GM21737 (cell line): ENCODE results near the gene DOCK4.

Experiments used
- ATAC-seq: cut with Tn5 transposase; IDR thresholded peaks from one replicate; pipeline ENCODE4 v1.9.1; 2021; ENCODE audit warnings: mild to moderate bottlenecking, moderate library complexity; ENCODE audit not compliant: unreplicated experiment

The DOCK4 gene

DNA sequence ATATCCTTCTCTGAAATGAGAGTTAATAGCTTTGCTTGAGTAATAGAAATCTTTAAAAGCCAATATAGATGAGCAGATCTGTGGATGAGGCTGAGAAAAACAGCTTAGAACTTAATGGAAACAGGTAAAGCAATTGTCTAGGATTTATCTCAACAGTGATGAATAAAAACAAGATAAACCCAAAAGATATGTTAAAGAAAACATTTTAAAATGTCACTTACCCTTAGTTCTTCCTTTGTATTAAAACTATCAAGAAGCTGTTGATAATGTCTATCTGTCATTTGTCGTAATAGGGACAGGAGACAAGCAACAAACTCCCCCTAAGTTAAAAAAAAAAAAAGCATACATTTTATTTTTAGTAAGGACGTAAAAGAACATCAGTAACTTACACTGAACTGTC lies 371.8 kb downstream of the DOCK4 start:
- no peak for ATAC-seq

DNA sequence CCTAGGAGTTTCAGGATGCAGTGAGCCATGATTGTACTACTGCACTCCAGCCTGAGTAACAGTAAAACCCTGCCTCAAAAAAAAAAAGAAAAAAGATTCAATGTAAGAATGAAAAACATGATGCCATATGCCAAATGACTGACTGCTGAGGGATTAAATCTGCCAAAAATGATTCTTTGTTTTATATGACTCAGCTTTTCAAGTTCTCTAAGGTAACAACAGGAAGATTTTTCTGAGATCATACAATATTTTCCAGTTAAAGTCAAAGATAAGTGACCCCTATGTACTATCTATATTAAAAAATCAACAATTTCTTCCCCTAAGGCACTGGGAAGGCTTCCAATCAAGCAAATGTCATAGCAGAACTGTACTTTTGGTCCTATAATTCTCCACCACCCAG lies 372.7 kb downstream of the DOCK4 start:
- ATAC-seq, result no peak

DNA sequence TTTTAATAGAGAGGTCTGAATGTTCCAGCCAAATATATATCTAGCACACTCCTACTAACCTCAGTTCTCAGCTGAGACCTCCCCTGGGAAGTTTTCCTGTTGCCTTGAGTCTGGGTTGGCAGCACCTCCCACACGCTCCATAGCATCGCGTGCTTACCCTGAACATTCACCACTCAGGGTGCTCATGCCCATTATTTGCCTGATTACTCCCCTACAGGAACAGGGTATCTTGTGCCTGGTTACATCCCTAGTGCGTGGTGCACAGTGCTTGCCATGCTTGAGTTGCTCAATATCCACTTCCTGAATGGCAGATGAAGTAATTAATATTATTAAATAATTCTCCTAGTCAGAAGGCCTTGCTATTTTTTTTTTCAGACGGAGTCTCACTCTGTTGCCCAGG lies 374.0 kb downstream of the DOCK4 start:
- no peak for ATAC-seq

DNA sequence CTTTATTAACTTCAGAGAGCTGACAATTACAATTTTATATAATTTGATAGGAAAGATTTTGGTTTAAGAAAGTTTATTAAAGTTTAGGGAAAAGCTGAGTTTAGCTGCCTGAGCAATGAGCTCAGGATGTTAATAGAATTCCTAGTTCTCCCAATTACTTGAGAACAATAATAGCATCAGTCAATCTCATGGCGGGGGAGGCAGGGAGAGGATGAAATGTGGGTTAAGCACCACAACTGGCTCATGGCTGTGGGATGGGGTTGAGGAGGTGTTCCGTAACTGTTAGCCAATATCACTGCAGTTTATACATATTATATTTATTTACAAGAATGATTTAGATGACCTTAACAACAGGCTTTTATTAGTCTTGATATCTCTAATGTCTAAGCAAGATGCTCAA lies 377.0 kb downstream of the DOCK4 start:
- no peak for ATAC-seq

DNA sequence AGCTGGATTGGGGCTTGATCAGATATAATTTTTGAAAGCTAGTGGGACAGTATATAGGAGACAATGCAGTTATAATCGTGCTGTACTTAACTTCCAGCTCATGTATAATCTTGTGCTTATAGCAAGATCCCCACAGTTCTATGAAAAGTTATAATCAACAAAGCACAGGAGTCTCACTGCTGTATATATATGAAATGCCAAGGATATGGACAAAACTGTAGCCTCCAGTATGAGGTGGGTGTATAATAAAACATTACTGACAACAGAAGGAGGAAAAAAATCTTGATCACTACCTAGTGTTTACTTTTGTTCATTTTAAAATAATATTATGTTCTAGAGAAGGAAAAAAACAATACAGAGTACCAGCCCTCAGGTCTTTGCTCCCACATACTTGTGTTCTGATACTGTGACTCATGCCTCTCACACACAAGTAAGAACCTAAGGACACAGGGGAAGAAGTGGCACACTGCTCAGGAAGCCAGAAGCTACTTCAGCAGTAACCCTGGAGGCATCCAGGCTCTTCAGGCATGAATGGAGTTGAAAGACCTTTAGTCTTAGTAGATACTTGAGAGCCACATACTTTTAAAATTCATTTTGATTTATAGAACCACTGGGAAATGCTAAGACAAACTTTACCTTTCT lies 378.2 kb downstream of the DOCK4 start:
- ATAC-seq, result no peak

DNA sequence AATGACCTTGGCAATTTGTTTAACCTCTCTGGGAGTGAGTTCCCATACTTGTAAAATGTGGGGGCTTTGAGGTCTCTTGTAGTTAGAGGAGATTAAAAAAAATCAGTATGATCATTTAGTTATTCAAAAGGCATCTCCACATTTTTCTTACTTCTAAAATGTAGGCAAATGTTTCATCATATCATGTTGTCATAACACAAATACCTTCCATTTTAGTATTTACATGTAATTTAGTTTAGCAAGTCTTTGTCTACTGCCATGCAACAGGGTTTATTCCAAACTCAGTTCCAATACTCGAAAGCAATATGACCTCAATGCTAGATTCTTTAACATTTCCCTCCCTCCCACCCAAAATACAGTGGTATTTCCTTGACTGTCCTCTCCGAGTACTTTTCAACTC lies 381.2 kb downstream of the DOCK4 start:
- ATAC-seq, result no peak

DNA sequence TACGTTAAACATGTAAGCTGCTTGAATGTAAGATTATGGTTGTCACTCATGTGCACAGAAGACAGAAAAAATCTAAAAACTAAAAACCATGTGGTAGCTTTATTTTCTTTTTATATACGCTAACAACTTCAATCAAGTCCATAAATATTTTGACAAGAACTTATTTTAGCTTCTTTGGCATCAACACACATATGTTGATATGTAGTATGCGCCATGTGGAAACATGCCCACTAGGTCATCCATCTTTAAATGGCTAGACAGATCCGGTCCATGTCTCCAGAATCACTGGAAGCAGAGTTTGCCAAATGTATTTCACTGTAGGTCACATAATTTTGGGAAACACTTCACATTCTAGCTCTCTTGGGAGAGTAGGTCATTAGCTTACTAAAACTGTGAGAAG lies 382.4 kb downstream of the DOCK4 start:
- no peak for ATAC-seq

DNA sequence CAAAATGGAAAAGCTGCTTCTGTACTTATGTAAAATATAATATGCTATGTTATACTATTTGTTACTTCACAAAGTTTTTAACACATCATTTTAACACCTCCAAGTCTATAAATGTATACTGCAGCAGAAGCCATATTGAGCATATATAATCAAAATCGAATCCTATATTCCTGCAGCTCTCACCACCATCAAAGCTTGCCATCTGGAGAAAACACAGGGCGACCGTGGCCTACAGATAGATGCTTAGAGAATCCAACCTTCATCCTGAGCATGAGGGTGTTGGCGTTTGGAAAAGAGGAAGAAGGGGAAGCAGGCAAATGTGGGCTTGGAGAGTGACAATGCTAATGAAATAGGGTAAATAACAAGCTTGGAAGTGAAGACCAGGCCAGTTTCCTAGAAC lies 385.2 kb downstream of the DOCK4 start:
- ATAC-seq, result no peak

DNA sequence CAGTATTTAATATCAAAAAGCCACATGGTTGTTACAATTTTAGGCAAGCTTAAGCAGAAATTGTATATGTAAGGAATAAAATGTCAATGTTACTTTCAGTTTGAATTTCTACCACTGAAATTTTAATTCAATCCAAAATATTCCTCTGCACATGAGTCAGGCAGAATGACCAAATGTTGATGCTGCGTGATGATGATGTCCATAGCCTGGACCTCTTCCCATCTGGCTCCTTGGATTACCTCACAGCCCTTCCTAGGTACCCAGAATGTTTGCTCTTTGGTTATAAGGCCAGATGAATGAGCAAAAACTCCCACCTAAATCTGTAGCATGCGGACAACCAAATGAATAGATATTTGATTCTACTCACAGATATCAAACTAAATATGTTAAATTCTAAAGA lies 385.6 kb downstream of the DOCK4 start:
- no peak for ATAC-seq

DNA sequence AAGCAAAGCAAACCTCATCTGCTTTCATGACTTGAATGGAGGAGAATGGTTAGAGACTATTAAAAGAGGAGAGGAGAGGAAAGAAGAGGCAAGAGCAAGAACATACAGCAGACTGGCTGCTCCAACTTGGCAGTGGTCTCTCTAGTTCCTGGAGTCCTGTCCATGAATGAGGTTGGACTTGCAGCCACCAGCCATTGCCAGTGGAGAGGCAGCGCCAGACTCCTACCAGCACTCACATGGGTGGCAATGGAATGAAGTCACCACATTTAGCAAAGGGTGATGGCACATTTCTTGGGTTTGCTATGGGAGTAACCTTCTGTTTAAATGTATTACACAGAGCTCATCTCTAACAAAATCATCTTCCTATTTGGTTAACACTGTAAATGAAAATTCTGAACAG lies 386.1 kb downstream of the DOCK4 start:
- ATAC-seq, result no peak

DNA sequence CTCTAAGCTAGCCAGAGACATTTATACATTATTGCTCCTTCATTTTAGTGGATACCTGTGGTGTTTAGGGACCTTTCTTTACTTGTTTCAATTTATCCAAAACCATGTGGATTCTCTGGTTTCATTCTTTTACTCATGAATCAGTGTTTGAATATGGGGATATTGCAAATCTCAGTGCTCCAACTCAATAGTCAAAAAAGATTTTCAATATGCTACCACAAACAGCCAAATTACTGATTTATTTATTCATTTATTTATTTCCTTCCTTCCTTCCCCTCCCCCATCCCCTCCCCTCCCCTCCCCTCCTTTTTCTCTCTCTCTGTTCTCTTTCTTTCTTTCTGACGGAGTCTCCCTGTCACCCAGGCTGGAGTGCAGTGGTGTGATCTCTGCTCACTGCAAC lies 390.8 kb downstream of the DOCK4 start:
- no peak for ATAC-seq

DNA sequence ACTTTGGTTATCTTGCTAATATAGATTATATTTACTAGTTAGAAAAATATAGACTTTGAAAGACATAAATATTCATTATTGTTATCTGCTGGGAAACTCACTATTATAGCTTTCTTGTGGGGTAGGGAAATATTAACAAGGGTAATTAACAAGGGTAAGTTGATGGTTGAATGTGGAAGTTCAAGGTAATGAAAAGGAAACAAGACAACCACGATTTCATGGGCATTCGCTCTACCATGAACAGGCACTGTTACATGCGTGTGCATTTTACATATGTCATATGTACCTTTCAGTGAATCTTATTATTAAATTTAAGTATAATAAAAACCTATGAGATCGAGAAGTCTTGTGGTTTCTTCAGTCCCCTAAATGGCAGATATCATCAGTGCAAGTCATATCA lies 392.9 kb downstream of the DOCK4 start:
- no peak for ATAC-seq

DNA sequence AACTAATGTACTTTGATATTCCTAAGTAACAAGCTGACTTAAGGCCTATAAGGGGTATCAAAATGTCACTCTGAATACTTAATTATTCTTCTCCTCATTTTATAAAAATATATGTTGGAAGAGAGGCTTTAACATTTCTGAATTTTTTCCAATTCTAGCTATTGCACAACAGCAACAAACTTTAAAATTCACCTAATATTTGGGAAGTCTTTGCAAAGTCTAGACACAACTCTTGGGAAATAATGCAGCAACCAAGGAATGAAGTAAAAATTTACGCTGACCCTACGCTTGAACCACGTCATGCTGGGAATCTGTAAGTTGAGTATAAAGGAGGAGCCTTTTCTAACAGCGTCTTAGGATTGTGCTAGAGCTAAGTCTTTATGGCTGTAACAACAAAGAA lies 400.0 kb downstream of the DOCK4 start:
- no peak for ATAC-seq

DNA sequence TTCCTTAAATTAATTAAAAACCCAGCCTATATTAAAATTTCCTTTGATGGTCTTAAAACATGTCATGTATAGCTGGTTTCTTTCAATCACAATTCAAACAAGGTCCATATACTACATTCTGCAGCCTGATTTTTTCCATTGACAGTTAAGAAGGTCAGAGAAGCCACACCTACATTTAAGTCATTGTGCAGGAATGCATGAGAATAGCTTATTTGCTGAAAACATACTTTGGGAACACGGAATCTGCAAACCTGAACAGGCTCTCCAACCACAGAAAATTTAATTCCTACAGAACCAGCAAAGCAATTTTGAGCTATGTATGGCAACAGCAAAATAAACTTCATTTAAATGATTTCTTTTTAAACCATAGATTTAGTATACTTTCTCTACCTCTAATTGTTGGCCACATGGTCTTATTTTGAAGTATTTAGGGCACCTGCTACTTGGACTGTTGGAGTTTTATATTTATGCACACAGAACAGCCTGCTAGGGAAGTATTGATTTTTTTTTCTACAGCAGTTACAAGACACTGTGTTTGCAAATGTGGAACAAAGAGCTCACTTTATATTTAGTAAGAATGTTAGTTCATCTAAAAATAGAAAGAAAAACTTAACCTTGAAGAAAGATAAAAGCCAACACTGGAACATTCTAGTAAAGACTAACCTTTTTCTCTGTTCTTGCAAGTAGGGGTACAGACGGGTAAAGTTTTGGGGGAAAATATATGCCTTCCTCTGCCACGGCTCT lies 403.0 kb downstream of the DOCK4 start:
- ATAC-seq, result no peak

DNA sequence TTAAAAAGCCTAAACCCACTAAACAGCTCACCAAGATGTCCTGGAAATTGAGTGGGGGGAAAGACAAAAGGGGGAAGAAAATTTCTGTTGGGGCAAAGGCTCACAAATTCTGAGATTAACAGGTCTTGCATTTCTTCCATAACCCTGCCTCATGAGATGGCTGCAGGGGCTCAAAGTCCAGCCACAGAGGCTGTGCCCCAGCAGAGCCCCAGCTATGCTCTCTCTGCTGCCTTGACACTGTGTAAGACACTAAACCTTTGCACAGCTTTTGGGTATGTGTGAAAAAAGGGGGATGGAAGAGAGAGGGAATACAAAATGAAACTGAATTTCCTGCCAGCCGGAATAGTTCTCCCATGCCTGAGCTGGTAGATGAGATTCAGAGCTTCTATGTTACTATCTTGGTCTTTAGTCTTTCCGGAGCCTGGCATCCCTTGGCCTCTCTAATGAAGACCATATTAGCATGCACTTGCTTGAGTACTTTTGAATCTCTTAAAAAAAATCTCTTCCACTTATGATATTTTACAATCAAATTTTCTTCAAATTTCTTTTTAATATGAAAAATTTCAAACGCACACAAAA lies 403.9 kb downstream of the DOCK4 start:
- ATAC-seq, result no peak

DNA sequence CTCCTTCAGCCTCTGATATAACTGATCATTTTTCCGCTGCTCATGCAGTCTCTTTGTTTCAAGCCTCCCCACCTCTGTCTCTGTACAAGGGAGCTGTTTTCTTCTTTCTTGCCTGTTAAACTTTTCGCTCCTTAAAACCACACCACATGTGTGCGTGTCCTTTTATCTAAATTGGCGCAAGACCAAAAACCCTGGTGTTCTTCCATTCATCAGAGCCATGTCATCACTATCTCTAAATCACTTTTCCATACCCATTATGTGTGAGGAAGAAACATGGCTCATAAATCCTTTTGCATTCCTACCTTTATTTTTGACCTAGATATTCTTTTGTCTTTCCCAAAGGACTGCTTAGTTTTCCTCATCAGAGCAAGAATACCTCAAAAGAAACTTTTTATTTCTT lies 404.9 kb downstream of the DOCK4 start:
- no peak for ATAC-seq

DNA sequence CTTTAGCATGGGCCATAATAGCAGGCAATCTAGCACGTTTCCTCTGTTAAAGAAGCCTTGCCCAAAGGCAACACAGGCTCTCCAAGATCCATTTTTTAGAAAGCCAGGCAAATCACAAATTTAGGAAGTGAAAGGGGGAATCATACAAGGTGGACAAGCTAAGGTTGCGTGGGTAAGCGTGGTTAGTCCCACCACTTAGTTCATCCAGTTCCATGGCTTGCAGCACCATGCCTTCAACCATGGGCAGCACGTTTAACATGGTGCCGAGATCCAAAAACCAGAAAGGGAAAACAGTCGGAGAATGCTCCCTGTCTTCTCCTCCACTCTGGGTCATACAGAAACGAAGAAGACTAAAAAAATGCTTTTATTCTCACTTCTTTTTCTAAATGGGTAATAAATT lies 409.5 kb downstream of the DOCK4 start:
- no peak for ATAC-seq

DNA sequence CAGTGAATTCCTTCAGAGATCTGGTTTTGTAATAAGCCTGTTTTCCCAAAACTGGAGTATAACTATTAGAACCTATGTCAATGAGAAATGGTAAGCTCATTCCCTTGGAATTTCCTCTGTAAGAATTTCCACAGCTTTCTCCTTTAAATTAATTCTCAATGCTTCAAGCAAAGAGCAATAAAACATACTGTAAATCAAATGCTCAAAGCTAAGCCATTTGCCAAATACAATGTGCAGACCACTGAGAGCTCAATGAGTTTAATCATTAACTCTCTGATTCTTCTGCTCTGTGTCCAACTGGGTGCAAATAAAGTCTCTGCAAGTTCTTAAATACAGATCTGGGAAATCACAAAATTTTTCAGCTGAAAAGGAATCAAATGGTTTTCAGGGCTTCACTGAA lies 416.3 kb downstream of the DOCK4 start:
- no peak for ATAC-seq

DNA sequence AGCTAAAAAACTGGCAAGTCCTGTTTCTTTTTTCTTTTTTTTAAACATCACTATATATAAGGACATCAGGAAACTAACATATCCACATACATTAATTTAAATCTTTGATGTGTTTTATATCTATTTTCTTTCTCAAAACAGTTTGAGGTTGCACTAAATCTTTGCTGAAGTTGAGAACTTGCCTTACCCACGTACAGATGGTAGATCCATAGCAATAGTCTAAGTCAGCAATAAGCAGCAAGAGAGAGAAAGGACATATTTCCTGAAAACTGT lies 417.2 kb downstream of the DOCK4 start:
- no peak for ATAC-seq

DNA sequence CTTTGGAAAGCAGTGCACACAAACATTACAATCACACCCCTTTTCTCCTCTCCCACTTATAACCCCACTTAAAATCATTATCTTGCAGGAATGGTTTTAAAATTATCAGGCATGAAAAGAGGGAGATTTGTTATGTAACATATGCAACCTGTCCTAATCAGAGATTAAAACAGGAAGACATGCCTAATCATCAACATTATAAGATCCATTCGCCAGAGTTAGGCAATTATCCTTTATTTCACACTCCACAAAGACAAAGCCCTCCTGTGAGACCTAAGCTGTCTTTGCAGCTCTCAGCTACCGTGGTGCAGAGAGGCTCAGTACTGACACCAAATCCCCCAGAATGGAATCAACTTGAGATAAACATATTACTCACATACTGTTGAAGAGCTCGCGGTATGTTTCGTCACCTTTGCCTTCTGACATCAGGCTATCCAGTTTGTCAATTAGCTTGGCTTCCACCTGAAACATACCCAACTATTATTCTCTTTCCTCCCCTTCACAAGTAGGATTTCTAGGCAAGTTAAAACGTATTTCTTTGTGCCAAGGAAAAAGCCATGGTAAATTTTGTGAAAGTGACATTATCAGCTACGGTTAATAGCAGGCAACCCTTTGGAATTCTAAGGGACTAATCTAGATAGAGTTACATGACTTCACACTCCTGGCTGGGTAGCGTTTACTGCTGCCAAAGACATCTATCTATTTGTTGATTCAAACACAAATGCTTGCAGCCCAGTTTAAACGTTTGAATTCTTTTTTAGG lies 417.7 kb downstream of the DOCK4 start:
- no peak for ATAC-seq

DNA sequence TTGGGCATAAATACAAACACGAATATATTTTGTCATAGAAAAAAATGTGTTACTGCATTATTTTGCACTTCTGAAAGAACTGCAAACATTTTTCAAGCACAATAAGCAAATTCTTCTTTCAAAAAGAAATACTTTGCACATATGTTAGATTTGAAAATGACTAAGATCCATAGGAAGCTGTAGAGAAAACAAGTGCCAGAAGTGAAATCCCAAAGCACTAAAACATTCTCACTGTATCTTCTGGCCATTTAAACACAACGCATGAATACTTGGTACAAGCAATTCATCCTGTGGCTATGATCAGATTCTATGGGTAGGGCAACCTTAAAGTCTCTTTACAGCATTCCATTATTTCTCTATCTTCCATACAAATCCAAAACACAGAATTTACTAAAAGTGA lies 418.5 kb downstream of the DOCK4 start:
- no peak for ATAC-seq

DNA sequence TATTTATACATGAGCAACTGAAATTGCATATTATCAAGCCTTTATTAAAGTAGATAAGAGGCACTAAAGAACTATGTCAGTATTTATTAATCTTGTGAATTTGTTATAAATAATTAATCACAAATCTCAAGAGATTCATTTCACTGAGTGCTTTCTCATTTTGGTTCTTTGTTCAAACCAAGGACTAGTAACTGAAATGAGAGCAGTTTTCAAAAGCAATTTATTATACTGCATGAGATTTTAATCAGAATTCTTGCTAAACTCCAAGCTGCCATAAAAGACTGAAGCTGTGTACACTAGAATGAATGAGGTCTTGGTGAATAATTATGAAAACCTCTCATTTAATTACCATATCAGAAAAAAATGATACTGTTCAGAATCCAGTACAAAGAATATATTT lies 419.1 kb downstream of the DOCK4 start:
- ATAC-seq, result no peak
